ENCODE measurements around the gene SLC16A5. TPM values are rescaled to one million over a fixed set of nuclear protein-coding genes. Genes with fewer than 3 reads are reported as not detected.

The SLC16A5 gene
- total and polyA plus RNA-seq, 5 experiments from 2014 or later, result 1.4 to 14.8 (median 4.1) TPM

DNA sequence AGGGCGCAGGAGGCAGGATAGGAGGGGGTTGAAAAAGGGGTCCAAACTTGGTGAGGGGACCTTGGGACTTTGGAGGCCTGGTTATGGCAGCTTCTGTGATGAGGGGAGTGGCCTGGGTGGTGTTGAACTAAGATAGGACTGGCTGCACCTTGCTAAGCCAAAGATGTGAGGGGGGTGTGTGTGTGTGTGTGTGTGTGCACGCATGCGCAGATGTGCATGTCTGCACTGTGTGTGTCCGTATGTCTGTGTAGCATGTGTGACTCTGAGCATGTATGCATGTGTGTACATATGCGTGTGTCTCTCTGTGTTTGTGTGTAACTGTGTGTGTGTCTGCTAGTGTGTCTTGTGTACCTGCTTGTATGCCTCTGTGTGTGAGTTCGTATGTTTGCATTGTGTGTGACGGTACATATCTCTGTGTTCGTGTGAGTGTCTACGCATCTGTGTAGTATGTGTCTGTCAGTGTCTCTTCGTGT lies 4.1 kb downstream of the SLC16A5 start:
- Mint-ChIP-seq H3K27ac (peak overlapping the region in 7 of 10 donors; percentile 0 to 32 (median 22)), H3K9me3 (no peaks in the 10 kb centered on the region), H3K4me3 (no peak overlapping the region), H3K27me3 (no peaks in the 10 kb centered on the region), H3K4me1 (peaks cover 23 to 51% (median 43%) of the 10 kb centered on the region in 4 donors), H3K36me3 (no peaks in the 10 kb centered on the region)
- DNase-seq (no peak), ATAC-seq (no peak)
- POLR2A ChIA-PET, result interaction anchor here (0.6 kb wide), 1 partner anchor 24 kb away, joined by 6 read pairs; no protein-coding TSS in a partner anchor

DNA sequence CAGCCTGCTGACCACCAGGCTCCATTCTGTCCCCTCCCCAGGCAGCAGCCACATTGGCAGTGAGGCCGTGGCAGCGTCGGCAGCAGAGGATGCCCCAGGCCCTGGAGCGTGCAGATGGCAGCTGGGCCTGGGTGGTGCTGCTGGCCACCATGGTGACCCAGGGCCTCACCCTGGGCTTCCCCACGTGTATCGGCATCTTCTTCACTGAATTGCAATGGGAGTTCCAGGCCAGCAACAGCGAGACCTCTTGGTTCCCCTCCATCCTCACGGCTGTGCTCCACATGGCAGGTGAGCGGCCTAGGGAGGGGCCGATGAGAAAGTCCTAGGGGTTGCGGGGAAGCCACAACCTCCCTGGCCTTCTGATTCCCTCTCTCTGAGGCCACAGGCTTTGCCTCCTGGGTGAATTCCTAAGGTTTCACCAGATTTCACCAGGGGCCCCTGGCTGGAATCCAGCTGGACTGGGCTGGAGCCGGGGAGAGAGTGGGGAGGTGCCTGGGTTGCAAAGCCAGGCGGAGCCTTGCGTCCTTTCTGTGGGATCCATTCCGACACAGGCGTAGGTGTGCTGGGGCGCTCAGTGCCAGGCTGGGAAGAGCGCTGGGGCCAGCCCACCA lies 5.9 kb downstream of the SLC16A5 start:
- Mint-ChIP-seq H3K27me3 (no peaks in the 10 kb centered on the region), H3K27ac (no peak overlapping the region), H3K4me3 (no peak overlapping the region), H3K4me1 (peaks cover 23 to 38% (median 33%) of the 10 kb centered on the region in 4 donors), H3K9me3 (no peaks in the 10 kb centered on the region), H3K36me3 (peaks cover 0 to 8% (median 0%) of the 10 kb centered on the region in 3 donors)
- DNase-seq (no peak), ATAC-seq (no peak)
- POLR2A ChIA-PET, result interaction anchor here (1.1 kb wide), 1 partner anchor 26 kb away, joined by 3 read pairs; no protein-coding TSS in a partner anchor

DNA sequence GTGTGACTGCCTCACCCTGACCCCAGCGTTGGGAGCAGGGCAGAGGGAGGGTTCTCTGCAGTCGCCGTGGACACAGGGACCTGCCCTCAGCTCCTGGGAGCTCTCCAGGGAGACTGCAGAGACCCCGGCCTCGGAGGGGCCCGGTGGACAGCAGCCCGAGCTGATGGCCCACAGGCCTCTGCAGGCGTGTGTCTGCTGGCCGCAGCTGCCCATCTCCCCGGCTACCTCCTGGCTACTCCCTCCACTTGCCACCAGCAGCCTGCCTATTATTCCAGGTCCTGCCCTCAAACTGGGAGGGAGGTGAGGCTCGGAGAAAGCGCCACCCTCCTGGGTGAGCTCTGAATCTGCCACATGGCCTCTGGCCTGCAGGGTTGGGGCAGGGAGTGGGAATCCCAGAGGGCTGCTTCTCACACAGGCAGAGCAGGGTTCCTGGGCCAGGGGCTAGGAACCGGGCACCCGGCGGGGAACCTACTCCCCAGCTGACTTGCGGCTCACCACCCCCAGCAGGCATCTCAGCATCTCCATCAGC lies 7.2 kb downstream of the SLC16A5 start:
- H3K36me3 Mint-ChIP-seq, result peaks cover 0 to 11% (median 0%) of the 10 kb centered on the region in 3 donors
- H3K4me1 Mint-ChIP-seq, result peaks cover 18 to 25% (median 20%) of the 10 kb centered on the region in 4 donors
- H3K4me3 Mint-ChIP-seq, result no peak overlapping the region
- ATAC-seq, result no peak
- no peak for DNase-seq
- no peak overlapping the region for H3K27ac Mint-ChIP-seq
- H3K9me3 Mint-ChIP-seq, result no peaks in the 10 kb centered on the region
- no peaks in the 10 kb centered on the region for H3K27me3 Mint-ChIP-seq
- POLR2A ChIA-PET, result interaction anchor here (0.6 kb wide), 2 partner anchors 12 to 28 kb away, joined by 5 read pairs; no protein-coding TSS in a partner anchor

- H3K27me3 Mint-ChIP-seq, result no peaks in the 10 kb centered on the region
- peaks cover 9 to 17% (median 11%) of the 10 kb centered on the region in 4 donors for H3K4me1 Mint-ChIP-seq
- POLR2A ChIA-PET, result interaction anchor here (0.6 to 0.7 kb wide), 3 partner anchors 15 to 674 kb away, joined by 4 to 6 read pairs (median 4); no protein-coding TSS in a partner anchor
- DNase-seq, result no peak
- no peaks in the 10 kb centered on the region for H3K9me3 Mint-ChIP-seq
- H3K36me3 Mint-ChIP-seq, result peaks cover 0 to 13% (median 0%) of the 10 kb centered on the region in 3 donors
- no peak overlapping the region for H3K27ac Mint-ChIP-seq
- H3K4me3 Mint-ChIP-seq, result no peak overlapping the region
- no peak for ATAC-seq
Observed at GRCh38 chr17:75096082-75096625, 8.4 kb downstream of the SLC16A5 start.

DNA sequence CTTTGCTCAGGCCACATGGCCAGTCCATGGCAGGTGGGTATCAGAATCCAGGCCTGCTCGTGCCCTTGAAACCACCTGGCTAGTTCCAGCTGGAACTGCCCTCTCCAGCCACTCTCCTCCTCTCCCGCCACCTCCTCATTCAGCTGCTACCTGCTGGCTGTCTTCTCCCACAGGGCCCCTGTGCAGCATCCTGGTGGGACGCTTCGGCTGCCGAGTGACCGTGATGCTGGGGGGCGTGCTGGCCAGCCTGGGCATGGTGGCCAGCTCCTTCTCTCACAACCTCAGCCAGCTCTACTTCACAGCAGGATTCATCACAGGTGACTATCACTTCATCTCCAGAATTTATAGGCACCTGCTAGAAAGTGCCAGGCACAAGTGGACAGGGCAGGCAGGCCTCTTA lies 10.1 kb downstream of the SLC16A5 start:
- no peak for ATAC-seq
- POLR2A ChIA-PET, result interaction anchor here (0.7 to 1.4 kb wide), 2 partner anchors 10 to 12 kb away, joined by 3 read pairs; partner anchors contain the start of genes ARMC7 and SLC16A5
- H3K4me3 Mint-ChIP-seq, result no peak overlapping the region

GRCh38 chr17:75098861-75099260 lies 11.1 kb downstream of the SLC16A5 start:
- Mint-ChIP-seq H3K27ac (peak overlapping the region in 2 of 10 donors; percentile 27 to 95), H3K36me3 (peaks cover 0 to 13% (median 0%) of the 10 kb centered on the region in 3 donors), H3K4me3 (no peak overlapping the region), H3K4me1 (peaks cover 0 to 8% (median 1%) of the 10 kb centered on the region in 4 donors), H3K27me3 (no peaks in the 10 kb centered on the region), H3K9me3 (no peaks in the 10 kb centered on the region)
- ATAC-seq, result no peak
- POLR2A ChIA-PET, result interaction anchor here (0.7 to 0.9 kb wide), 2 partner anchors 11 to 16 kb away, joined by 3 read pairs; partner anchors contain the start of gene SLC16A5
- DNase-seq, result no peak

More for the DNA sequence above, 10.1 kb downstream of the SLC16A5 start:
- Mint-ChIP-seq H3K9me3 (no peaks in the 10 kb centered on the region), H3K27me3 (no peaks in the 10 kb centered on the region), H3K27ac (peak overlapping the region in 1 of 10 donors; percentile 13), H3K36me3 (peaks cover 0 to 13% (median 0%) of the 10 kb centered on the region in 3 donors), H3K4me1 (peaks cover 0 to 8% (median 1%) of the 10 kb centered on the region in 4 donors)
- DNase-seq, result no peak

GRCh38 chr17:75099881-75100595 lies 12.3 kb downstream of the SLC16A5 start:
- H3K9me3 Mint-ChIP-seq, result no peaks in the 10 kb centered on the region
- POLR2A ChIA-PET, result interaction anchor here (0.9 kb wide), 1 partner anchor 17 kb away, joined by 3 read pairs; no protein-coding TSS in a partner anchor
- no peak for DNase-seq
- no peaks in the 10 kb centered on the region for H3K27me3 Mint-ChIP-seq
- H3K36me3 Mint-ChIP-seq, result peaks cover 0 to 15% (median 0%) of the 10 kb centered on the region in 3 donors
- no peak overlapping the region for H3K4me3 Mint-ChIP-seq
- H3K27ac Mint-ChIP-seq, result peak overlapping the region in 1 of 10 donors; percentile 31
- peaks cover 0 to 8% (median 1%) of the 10 kb centered on the region in 4 donors for H3K4me1 Mint-ChIP-seq
- ATAC-seq, result no peak

DNA sequence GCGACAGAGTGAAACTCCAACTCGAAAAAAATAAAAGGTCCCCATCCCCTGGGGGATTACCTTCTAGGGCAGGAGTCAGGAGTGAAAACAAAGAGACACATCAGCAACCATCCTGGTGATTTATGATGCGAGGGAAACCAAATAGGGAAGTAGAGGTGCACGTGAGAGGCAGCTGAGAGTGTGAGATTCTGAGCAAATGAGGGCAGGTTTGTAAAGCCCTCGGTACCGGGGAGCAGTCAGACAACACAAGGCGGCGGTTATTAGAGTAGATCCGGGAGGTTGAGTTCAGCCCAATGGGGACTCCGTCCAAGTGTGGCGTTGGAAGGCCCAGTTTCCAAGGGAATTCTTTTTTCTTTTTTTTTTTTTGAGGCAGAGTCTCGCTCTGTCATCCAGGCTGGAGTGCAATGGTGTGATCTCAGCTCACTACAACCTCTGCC lies 14.6 kb downstream of the SLC16A5 start:
- POLR2A ChIA-PET, result interaction anchor here (0.7 to 0.8 kb wide), 2 partner anchors 24 to 86 kb away, joined by 5 to 6 read pairs; no protein-coding TSS in a partner anchor
- Mint-ChIP-seq H3K4me1 (peaks cover 0 to 8% (median 1%) of the 10 kb centered on the region in 4 donors), H3K4me3 (peak overlapping the region in 1 of 10 donors; percentile 20), H3K36me3 (peaks cover 0 to 12% (median 0%) of the 10 kb centered on the region in 3 donors), H3K27me3 (no peaks in the 10 kb centered on the region), H3K27ac (peak overlapping the region in 1 of 10 donors; percentile 13), H3K9me3 (no peaks in the 10 kb centered on the region)
- ATAC-seq (peak in 1 of 2 donors; percentile 11), DNase-seq (peak in 1 of 10 donors; percentile 29)

GRCh38 chr17:75103601-75104554 lies 16.1 kb downstream of the SLC16A5 start:
- POLR2A ChIA-PET, result interaction anchor here (0.7 to 1.9 kb wide), 3 partner anchors 25 to 372 kb away, joined by 4 to 5 read pairs (median 4); no protein-coding TSS in a partner anchor
- H3K27ac Mint-ChIP-seq, result no peak overlapping the region
- ATAC-seq, result no peak

GRCh38 chr17:75105126-75106080 lies 17.6 kb downstream of the SLC16A5 start:
- Mint-ChIP-seq H3K27ac (no peak overlapping the region), H3K27me3 (no peaks in the 10 kb centered on the region), H3K9me3 (no peaks in the 10 kb centered on the region), H3K4me1 (peaks cover 2 to 17% (median 12%) of the 10 kb centered on the region in 4 donors), H3K36me3 (peaks cover 0 to 4% (median 0%) of the 10 kb centered on the region in 3 donors), H3K4me3 (no peak overlapping the region)
- ATAC-seq (no peak), DNase-seq (no peak)
- POLR2A ChIA-PET, result interaction anchor here (0.9 to 1.9 kb wide), 4 partner anchors 17 to 71 kb away, joined by 3 to 6 read pairs (median 4); partner anchors contain the start of gene SLC16A5

More at GRCh38 chr17:75103601-75104554, 16.1 kb downstream of the SLC16A5 start:
- DNase-seq, result no peak
- Mint-ChIP-seq H3K4me3 (no peak overlapping the region), H3K36me3 (peaks cover 0 to 5% (median 0%) of the 10 kb centered on the region in 3 donors), H3K27me3 (no peaks in the 10 kb centered on the region), H3K9me3 (no peaks in the 10 kb centered on the region), H3K4me1 (peaks cover 2 to 12% (median 6%) of the 10 kb centered on the region in 4 donors)
